T-helper 1 cell treated with Interleukin-12 subunit alpha and Interleukin-12 subunit beta and Interleukin-4 antibody, amounts not matched to agents 30 ng/mL and 1 ng/mL, for 36 hours (primary cell): Measurements from ENCODE around the gene LRRC9. TPM values are rescaled to one million over a fixed set of nuclear protein-coding genes. Genes with fewer than 3 reads are reported as not detected.

Experiments
- intact Hi-C: fragments of 100-400 bp; cut with micrococcal nuclease; formaldehyde crosslinking; loops from one replicate; pipeline ENCODE4 v1.15.1; 2024
- total RNA-seq: library from RNA; stranded (reverse); gene quantifications from 2 replicates; pipeline ENCODE4 v1.2.3, GENCODE V29; 2022

Gene LRRC9
- total RNA-seq, 1 donor from 2014 or later = not detected

GRCh38 chr14:60058087-60058486 lies 138.1 kb downstream of the LRRC9 start:
- intact Hi-C loops = loop anchor here (5.0 kb wide), 1 partner anchor 1511 kb away; no protein-coding TSS in a partner anchor

DNA sequence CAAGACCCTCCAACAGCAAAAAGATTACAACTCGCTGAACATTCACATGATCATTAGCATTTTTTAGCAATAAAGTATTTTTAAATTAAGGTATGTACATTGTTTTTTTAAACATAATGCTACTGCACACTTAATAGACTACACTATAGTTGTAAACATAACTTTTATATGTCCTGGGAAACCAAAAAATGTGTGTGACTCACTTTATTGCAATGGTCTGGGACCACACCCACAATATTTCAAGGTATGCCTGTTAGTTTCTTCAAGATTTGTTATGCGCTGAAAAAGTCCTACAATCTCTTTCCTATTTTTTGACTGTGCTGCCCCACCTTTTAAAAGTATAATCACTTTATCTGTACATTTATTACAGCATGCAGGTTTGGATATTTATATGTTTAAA lies 141.4 kb downstream of the LRRC9 start:
- intact Hi-C loops = loop anchor here (5.0 kb wide), 1 partner anchor 501 kb away; no protein-coding TSS in a partner anchor

GRCh38 chr14:60064491-60065072 lies 144.6 kb downstream of the LRRC9 start:
- intact Hi-C loops = loop anchor here (1.0 to 5.0 kb wide), 4 partner anchors 99 to 498 kb away; no protein-coding TSS in a partner anchor

DNA sequence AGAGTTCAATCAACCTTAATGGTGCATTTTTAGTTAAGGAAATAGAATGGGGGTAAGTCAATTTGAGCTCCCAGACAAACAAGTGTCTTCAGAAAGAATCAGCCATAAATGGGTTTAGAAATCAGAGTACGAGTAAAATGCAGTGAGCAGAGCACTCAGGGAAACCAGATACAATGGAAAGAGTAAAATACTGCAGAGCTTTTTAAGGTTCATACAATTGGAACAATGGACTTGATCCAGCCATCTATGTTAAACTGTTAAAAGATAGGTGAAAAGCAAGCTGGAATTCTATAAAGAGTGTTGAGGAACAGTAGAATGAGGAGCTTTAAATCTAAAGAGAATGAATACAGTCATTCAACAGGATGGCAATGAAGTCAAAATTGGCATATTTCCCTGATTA lies 147.9 kb downstream of the LRRC9 start:
- intact Hi-C loops = no loop called here

DNA sequence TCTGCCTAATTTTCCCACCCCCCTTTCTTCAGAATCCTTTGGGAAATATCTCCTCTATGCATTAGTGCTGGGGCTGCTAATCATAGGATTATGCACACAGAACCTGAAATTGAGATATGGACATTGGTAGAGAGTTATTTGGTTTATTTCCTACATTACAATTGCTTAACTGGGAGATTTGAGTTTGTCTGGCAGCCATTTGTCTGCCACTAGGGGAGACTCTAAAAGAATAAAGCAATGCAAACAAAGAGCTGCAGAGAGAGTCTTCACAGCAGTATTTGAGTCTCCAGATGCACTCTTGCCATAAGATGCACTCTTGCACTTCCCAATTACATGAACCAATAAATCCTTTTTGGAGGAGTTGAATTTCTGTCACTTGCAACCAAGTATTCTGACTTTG lies 159.8 kb downstream of the LRRC9 start:
- intact Hi-C loops = no loop called here

GRCh38 chr14:60085085-60085484 lies 165.1 kb downstream of the LRRC9 start:
- intact Hi-C loops = no loop called here

GRCh38 chr14:60085693-60086092 lies 165.7 kb downstream of the LRRC9 start:
- intact Hi-C loops = no loop called here

DNA sequence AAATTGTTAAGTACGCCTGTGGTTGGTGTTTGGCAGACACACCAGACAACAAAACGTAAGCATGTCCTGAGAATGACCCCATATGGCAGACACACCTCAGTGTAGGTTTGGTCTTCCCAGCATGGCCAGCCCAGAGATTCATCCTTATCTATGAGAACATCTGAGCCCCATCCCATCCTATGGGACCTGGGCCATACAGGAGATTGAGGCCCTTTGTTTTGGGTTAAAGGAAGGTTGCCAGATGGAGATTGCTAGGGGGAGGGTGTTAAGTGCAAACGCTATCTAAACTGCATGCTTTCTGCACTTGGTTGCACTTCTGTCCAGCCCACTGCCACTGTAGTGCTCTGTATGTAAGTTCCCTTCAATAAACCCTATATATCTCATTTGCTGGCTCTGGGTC lies 167.7 kb downstream of the LRRC9 start:
- intact Hi-C loops = no loop called here

DNA sequence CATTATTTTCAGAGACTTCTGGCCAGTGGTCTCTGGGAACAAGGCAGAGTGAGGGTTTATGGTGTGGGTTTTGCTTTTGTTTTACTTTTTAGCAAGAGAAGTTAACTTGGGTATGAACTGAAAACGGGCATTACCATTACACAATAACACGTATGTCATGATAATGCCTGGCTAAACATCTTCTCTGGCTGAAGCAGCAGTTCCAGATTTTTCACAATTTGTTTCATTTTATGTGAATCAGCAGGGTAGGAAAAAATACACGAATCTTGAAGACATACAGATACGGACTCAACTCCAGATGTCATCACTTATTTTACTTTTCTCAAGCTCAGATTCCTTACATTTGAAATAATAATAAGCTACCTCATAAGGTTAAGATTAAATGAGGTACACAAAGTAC lies 169.3 kb downstream of the LRRC9 start:
- intact Hi-C loops = no loop called here

GRCh38 chr14:60090864-60091519 lies 171.0 kb downstream of the LRRC9 start:
- intact Hi-C loops = loop anchor here (1.0 to 10.0 kb wide), 12 partner anchors 73 to 1849 kb away; partner anchors contain the start of genes DAAM1, HIF1A, KIAA0586 and PSMA3

DNA sequence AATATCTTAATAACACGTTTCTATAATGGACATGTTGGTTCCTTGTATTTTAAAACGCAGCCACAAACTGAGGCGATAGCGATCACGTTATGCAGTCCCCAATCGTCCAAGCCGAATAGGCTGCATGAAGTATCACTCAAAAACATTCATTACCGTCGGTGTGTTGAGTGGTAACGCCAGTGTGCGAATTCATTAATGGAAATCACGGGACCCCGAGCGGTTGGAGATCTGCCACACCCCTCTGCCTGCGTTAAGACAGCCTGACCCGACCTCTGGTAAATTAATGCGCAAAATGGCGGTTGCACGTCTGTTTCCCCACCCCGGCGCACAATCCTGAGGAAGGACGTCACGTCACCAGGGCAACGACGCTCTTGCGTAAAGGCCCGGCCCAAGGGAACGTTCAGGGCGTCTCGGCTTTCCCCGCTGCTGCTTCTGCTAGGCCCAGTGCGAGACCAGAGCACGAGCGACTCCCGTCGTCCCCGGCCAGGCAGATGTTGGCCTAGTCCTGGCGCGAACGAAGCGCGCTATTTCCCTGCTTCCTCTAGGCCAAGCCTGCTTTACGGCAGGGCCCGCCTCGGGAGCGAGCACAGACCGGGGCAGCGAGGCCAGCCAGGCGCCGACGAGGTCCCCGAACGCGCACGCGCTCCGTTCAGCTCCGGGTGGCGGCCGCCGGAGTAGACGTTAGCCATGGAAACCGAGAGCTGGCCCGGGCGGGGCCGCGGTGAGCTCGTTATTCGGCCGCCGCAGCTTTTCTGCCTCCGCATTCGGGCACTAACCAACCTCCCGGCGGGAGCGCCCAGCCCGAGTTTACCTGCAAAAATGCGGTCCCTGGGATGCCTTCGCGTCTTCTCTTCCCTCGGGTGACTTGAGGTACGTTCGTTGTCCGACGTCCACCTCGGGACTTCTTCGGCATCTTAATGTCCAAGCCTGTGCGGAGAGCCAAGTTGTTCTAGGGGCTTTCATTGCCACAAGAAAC lies 171.9 kb downstream of the LRRC9 start, which contains the start of gene PCNX4:
PCNX4 (plus strand) TSS at position 374 of the 976 bp plus-strand sequence. CDS start 15,716 bp downstream, outside the sequence.
- intact Hi-C loops = loop anchor here (1.0 to 10.0 kb wide), 14 partner anchors 72 to 1850 kb away; partner anchors contain the start of genes DAAM1, HIF1A, JKAMP and KIAA0586

- intact Hi-C loops = loop anchor here (1.0 to 10.0 kb wide), 7 partner anchors 608 to 1850 kb away; partner anchors contain the start of genes HIF1A, JKAMP, L3HYPDH and PSMA3
Observed at GRCh38 chr14:60092526-60092920, 172.6 kb downstream of the LRRC9 start.

DNA sequence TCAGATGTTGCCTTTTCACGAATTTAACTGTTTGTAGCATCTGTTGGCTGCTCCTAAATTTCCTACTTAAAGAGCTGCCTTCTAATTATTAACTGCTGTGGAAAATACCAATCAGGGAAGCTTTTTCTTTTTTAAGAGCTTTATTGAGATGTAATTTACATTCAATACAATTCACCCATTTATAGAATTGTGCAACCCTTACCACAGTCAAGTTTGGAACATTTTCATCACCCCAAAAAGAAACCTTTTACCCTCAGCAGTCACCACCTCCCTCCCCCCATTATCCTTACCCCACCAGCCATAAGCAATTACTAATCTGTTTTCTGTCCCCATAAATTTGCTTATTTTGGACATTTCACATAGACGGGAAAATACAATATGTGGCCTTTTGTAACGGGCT lies 173.1 kb downstream of the LRRC9 start:
- intact Hi-C loops = loop anchor here (1.0 to 10.0 kb wide), 7 partner anchors 58 to 1851 kb away; partner anchors contain the start of genes HIF1A, PSMA3, SLC38A6 and SNAPC1

- intact Hi-C loops = loop anchor here (1.0 to 10.0 kb wide), 7 partner anchors 58 to 1851 kb away; partner anchors contain the start of genes HIF1A, PSMA3, SLC38A6 and SNAPC1
Observed at GRCh38 chr14:60093606-60094005, 173.7 kb downstream of the LRRC9 start.

- intact Hi-C loops = loop anchor here (5.0 to 10.0 kb wide), 5 partner anchors 658 to 1852 kb away; partner anchors contain the start of genes HIF1A, PSMA3 and SNAPC1
Observed at GRCh38 chr14:60094306-60094897, 174.5 kb downstream of the LRRC9 start.

GRCh38 chr14:60095231-60095630 lies 175.3 kb downstream of the LRRC9 start:
- intact Hi-C loops = loop anchor here (10.0 kb wide), 1 partner anchor 1380 kb away; no protein-coding TSS in a partner anchor

- intact Hi-C loops = loop anchor here (10.0 kb wide), 1 partner anchor 1379 kb away; no protein-coding TSS in a partner anchor
Observed at GRCh38 chr14:60095781-60096450, 176.0 kb downstream of the LRRC9 start.

GRCh38 chr14:60097974-60098373 lies 178.0 kb downstream of the LRRC9 start:
- intact Hi-C loops = loop anchor here (10.0 kb wide), 1 partner anchor 1377 kb away; no protein-coding TSS in a partner anchor

GRCh38 chr14:60099855-60100254 lies 179.9 kb downstream of the LRRC9 start:
- intact Hi-C loops = loop anchor here (10.0 kb wide), 1 partner anchor 1375 kb away; no protein-coding TSS in a partner anchor

DNA sequence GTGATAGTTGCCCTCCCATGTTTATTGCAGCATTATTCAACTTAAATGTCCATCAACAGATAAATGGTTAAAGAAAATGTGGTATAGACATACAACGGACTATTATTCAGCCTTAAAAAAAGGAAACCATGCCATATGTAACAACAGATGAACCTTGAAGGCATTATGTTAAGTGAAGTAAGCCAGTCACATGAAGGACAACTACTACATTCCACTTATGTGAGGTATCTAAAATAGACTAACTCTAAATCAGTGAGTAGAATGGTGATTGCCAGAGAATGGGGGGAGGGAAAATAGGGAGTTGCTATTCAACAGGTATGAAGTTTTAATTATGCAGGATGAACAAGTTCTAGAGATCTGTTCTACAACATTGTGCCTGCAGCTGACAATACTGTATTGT lies 181.8 kb downstream of the LRRC9 start:
- intact Hi-C loops = no loop called here
